ENCODE results near the gene KRT84.

GRCh38 chr12:52394836-52395405 is 9.5 kb upstream of the KRT84 start:
- no peak for TF ChIP-seq CTCF (IDR thresholded peaks at IDR 0.05 in 2 of 3, conservative IDR thresholded peaks at IDR 0.05 in 1 of 3; ENCODE audit: borderline replicate concordance in 1 of 3, insufficient read depth in 1 of 3, low read depth in 2 of 3, low read length in 2 of 3)
- no peak for TF ChIP-seq MAX (IDR thresholded peaks at IDR 0.05)
- TF ChIP-seq POLR2AphosphoS5 (IDR thresholded peaks at IDR 0.05; ENCODE audit: low read depth, low read length), result no peak
- no peak for TF ChIP-seq EGR1 (IDR thresholded peaks at IDR 0.05; ENCODE audit: low read depth)
- no peak for TF ChIP-seq ZNF274 (IDR thresholded peaks at IDR 0.05; ENCODE audit: low read depth, low read length)
- no peak for TF ChIP-seq YY1 (IDR thresholded peaks at IDR 0.05; ENCODE audit: extremely low read depth, insufficient replicate concordance, low read depth, low read length)
- no peak for TF ChIP-seq SRF (IDR thresholded peaks at IDR 0.05; ENCODE audit: low read depth)
- no peak for TF ChIP-seq TCF7L2 (IDR thresholded peaks at IDR 0.05; ENCODE audit: borderline replicate concordance, extremely low read depth, insufficient read depth, insufficient read length)
- TF ChIP-seq REST (IDR thresholded peaks at IDR 0.05; ENCODE audit: low read depth), result no peak
- TF ChIP-seq RAD21 (IDR thresholded peaks at IDR 0.05; ENCODE audit: low read depth), result no peak
- no peak for TF ChIP-seq EZH2 (IDR thresholded peaks at IDR 0.05)

Data from HCT116 (cell line).